WTC11 (cell line): ENCODE data around the gene TTC17. TPM values are rescaled to one million over a fixed set of nuclear protein-coding genes. Genes with fewer than 3 reads are reported as not detected.

Source experiments
- ATAC-seq: fragments of 200-7000 bp; cut with Tn5 transposase; 2 replicates; pipeline ENCODE4 v1.10.0; 2021; ENCODE audit warnings: mild to moderate bottlenecking, moderate library complexity
- CTCF ChIA-PET: fragments of 300-600 bp; sonication (Branson Sonifier 250); formaldehyde crosslinking; loops from one replicate; lab custom pipeline; 2021; ENCODE audit warnings: antibody characterized with exemption; lab: Charles Lee
- POLR2A ChIA-PET: fragments of 350-600 bp; sonication (Branson Sonifier 250); formaldehyde crosslinking; loops from one replicate; lab custom pipeline; 2021; ENCODE audit warnings: antibody characterized with exemption; lab: Charles Lee
- DNase-seq: peaks from one replicate; pipeline ENCODE4 v3.0.0; 2021; ENCODE audit warnings: low spot score
- H3K27ac Mint-ChIP-seq: 2 replicates; pipeline ENCODE4 v1.8.0; 2021; ENCODE audit warnings: mixed read lengths
- H3K27me3 Mint-ChIP-seq: 2 replicates; pipeline ENCODE4 v1.8.0; 2021; ENCODE audit warnings: low read depth, mild to moderate bottlenecking, moderate library complexity, mixed read lengths
- H3K36me3 Mint-ChIP-seq: 2 replicates; pipeline ENCODE4 v1.8.0; 2021; ENCODE audit warnings: mixed read lengths
- H3K4me1 Mint-ChIP-seq: 2 replicates; pipeline ENCODE4 v1.8.0; 2022; ENCODE audit warnings: mixed read lengths
- H3K4me3 Mint-ChIP-seq: 2 replicates; pipeline ENCODE4 v1.8.0; 2021; ENCODE audit warnings: mild to moderate bottlenecking, moderate library complexity, mixed read lengths
- H3K9me3 Mint-ChIP-seq: 2 replicates; pipeline ENCODE4 v1.8.0; 2021; ENCODE audit warnings: mixed read lengths
- CBFB ChIP-seq: sonication (generic); formaldehyde crosslinking; IDR thresholded peaks from 2 replicates; pipeline ENCODE4 v1.8.1; 2022; ENCODE audit warnings: mild to moderate bottlenecking, low read depth, missing genetic modification reagents
- E2F5 ChIP-seq: sonication (generic); formaldehyde crosslinking; IDR thresholded peaks from 2 replicates; pipeline ENCODE4 v1.8.1; 2022; ENCODE audit warnings: mild to moderate bottlenecking, moderate library complexity, missing genetic modification reagents
- ELF4 ChIP-seq: sonication (generic); formaldehyde crosslinking; IDR thresholded peaks from 2 replicates; pipeline ENCODE4 v1.8.1; 2022; ENCODE audit warnings: low read depth, mild to moderate bottlenecking, moderate library complexity, missing genetic modification reagents
- GABPB1 ChIP-seq: sonication (generic); formaldehyde crosslinking; IDR thresholded peaks from 2 replicates; pipeline ENCODE4 v1.8.1; 2023; ENCODE audit warnings: mild to moderate bottlenecking, missing genetic modification reagents
- MAX ChIP-seq: sonication (generic); formaldehyde crosslinking; IDR thresholded peaks from 2 replicates; pipeline ENCODE4 v1.8.0; 2022; ENCODE audit warnings: mild to moderate bottlenecking, missing genetic modification reagents
- NFATC4 ChIP-seq: fragments of 250-450 bp; sonication (Bioruptor Pico); IDR thresholded peaks from 2 replicates; pipeline ENCODE4 v1.9.0; 2021; ENCODE audit warnings: mild to moderate bottlenecking
- NFYB ChIP-seq: sonication (generic); formaldehyde crosslinking; conservative IDR thresholded peaks from 2 replicates; pipeline ENCODE4 v1.8.0; 2022; ENCODE audit warnings: low read depth, missing genetic modification reagents
- NR3C1 ChIP-seq: sonication (generic); formaldehyde crosslinking; conservative IDR thresholded peaks from 2 replicates; pipeline ENCODE4 v1.8.1; 2023; ENCODE audit warnings: low read depth, mild to moderate bottlenecking, missing genetic modification reagents
- STAT6 ChIP-seq: sonication (generic); formaldehyde crosslinking; conservative IDR thresholded peaks from 2 replicates; pipeline ENCODE4 v1.8.1; 2023; ENCODE audit warnings: mild to moderate bottlenecking, low read depth, missing genetic modification reagents, moderate library complexity
- ZBTB21 ChIP-seq: sonication (generic); formaldehyde crosslinking; IDR thresholded peaks from 2 replicates; pipeline ENCODE4 v1.8.1; 2023; ENCODE audit warnings: mild to moderate bottlenecking, missing genetic modification reagents, borderline replicate concordance
- ZNF281 ChIP-seq: sonication (generic); formaldehyde crosslinking; IDR thresholded peaks from 2 replicates; pipeline ENCODE4 v1.8.0; 2023; ENCODE audit warnings: mild to moderate bottlenecking, missing genetic modification reagents
- ZNF423 ChIP-seq: fragments of 250-450 bp; sonication (Bioruptor Pico); IDR thresholded peaks from 2 replicates; pipeline ENCODE4 v2.1.2; 2022; ENCODE audit warnings: mild to moderate bottlenecking, moderate library complexity
- ZNF671 ChIP-seq: fragments of 250-450 bp; sonication (Bioruptor Pico); IDR thresholded peaks from 2 replicates; pipeline ENCODE4 v1.8.0; 2021; ENCODE audit warnings: mild to moderate bottlenecking
- total RNA-seq: library from RNA; stranded (reverse); gene quantifications from 3 replicates; pipeline ENCODE4 v1.2.3, GENCODE V29; 2021

Gene TTC17
- total RNA-seq, 1 experiment from 2014 or later, result 69.0 TPM

GRCh38 chr11:43498561-43498960 is 139.8 kb downstream of the TTC17 start:
- TF ChIP-seq CBFB (CRISPR knock-in tag) (no peak), NR3C1 (CRISPR knock-in tag) (no peak), MAX (CRISPR knock-in tag) (no peak)
- TF ChIP-seq, all 79 proteins: peak for 0
- POLR2A ChIA-PET, result no interaction called here
- CTCF ChIA-PET, result interaction anchor here (1.4 to 1.7 kb wide), 3 partner anchors 16 to 187 kb away, joined by 4 to 10 read pairs (median 7); partner anchors contain the start of gene API5

GRCh38 chr11:43503417-43503816 is 144.7 kb downstream of the TTC17 start:
- peaks cover 6% of the 10 kb centered on the region for H3K4me1 Mint-ChIP-seq
- TF ChIP-seq NFATC4 (CRISPR knock-in tag) (no peak), STAT6 (no peak), ZNF281 (CRISPR knock-in tag) (no peak), E2F5 (no peak)
- POLR2A ChIA-PET, result no interaction called here
- H3K4me3 Mint-ChIP-seq, result no peak overlapping the region
- H3K36me3 Mint-ChIP-seq, result no peaks in the 10 kb centered on the region
- DNase-seq (no peak), ATAC-seq (no peak)
- no peak overlapping the region for H3K27ac Mint-ChIP-seq
- peaks cover 10% of the 10 kb centered on the region for H3K27me3 Mint-ChIP-seq
- peaks cover 7% of the 10 kb centered on the region for H3K9me3 Mint-ChIP-seq
- CTCF ChIA-PET, result interaction anchor here (0.6 to 9.1 kb wide), 19 partner anchors 10 to 353 kb away, joined by 3 to 302 read pairs (median 7); no protein-coding TSS in a partner anchor

More at GRCh38 chr11:43498561-43498960, 139.8 kb downstream of the TTC17 start:
- ATAC-seq, result no peak
- H3K27me3 Mint-ChIP-seq, result peaks cover 10% of the 10 kb centered on the region
- peaks cover 7% of the 10 kb centered on the region for H3K9me3 Mint-ChIP-seq
- peaks cover 15% of the 10 kb centered on the region for H3K36me3 Mint-ChIP-seq
- no peak for DNase-seq
- no peak overlapping the region for H3K27ac Mint-ChIP-seq
- H3K4me1 Mint-ChIP-seq, result no peaks in the 10 kb centered on the region
- no peak overlapping the region for H3K4me3 Mint-ChIP-seq

DNA sequence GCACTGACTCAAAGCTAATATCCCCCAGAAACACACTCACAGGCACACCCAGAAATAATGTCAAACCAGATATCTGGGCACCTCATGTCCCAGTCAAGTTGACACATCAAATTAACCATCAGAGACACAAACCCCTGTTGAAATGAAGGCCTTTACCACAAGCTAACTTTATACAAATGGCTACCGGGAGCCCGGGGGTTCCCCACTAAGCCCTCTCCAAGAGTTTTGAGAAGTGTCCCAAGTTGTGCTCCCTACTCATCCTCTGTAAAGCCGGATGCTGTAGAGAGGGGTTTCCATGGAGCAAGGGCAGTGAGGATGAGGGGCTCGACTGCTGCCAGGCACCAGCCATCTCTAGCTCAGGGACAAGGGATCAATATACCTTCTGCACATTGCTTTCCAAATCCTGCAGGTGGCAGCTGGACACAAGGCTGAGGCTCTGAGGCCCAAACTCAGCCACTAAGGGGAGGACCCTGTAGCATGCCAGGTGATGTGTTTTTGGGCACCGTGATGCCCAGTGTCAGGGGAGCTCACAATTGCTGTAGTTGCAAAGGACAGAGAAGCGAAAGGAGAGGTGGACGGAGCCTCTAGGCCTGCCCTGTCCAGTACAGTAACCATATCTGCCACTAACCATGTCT is 145.7 kb downstream of the TTC17 start:
- ChIA-PET CTCF (interaction anchor here (0.6 to 9.1 kb wide), 30 partner anchors 9 to 352 kb away, joined by 3 to 302 read pairs (median 5); no protein-coding TSS in a partner anchor), POLR2A (no interaction called here)
- H3K27me3 Mint-ChIP-seq, result peaks cover 10% of the 10 kb centered on the region
- no peaks in the 10 kb centered on the region for H3K36me3 Mint-ChIP-seq
- DNase-seq (peak; percentile 44), ATAC-seq (peak; percentile 91)
- peaks cover 7% of the 10 kb centered on the region for H3K9me3 Mint-ChIP-seq
- no peak for TF ChIP-seq NFYB (CRISPR knock-in tag)
- TF ChIP-seq ZBTB21 (CRISPR knock-in tag), result no peak
- TF ChIP-seq GABPB1 (CRISPR knock-in tag), result no peak
- no peak for TF ChIP-seq CBFB (CRISPR knock-in tag)
- TF ChIP-seq ELF4, result no peak
- no peak for TF ChIP-seq ZNF671
- no peak for TF ChIP-seq ZNF423 (CRISPR knock-in tag)
- peaks cover 9% of the 10 kb centered on the region for H3K4me1 Mint-ChIP-seq
- no peak overlapping the region for H3K27ac Mint-ChIP-seq
- H3K4me3 Mint-ChIP-seq, result no peak overlapping the region
